ENCODE results near the gene GATAD2B. TPM values are rescaled to one million over a fixed set of nuclear protein-coding genes. Genes with fewer than 3 reads are reported as not detected.
A peak's percentile ranks its signal among the peaks of the same experiment; 100 is the strongest.

The GATAD2B gene
- total RNA-seq, 3 donors from 2014 or later (not counting 1 experiment from before 2014, with no cell fraction given): 68.1 to 91.3 (median 75.5) TPM

GRCh38 chr1:153922076-153922971 is 448 bp downstream of the GATAD2B start:
- Histone ChIP-seq H3K9me3 (ENCODE audit: control insufficient read depth, insufficient read depth, low read length) (no peaks in the 10 kb centered on the region), H3K4me3 (ENCODE audit: low read length) (peak overlapping the region; percentile 86), H3K4me1 (ENCODE audit: control insufficient read depth, insufficient read depth, low read length) (peaks cover 34% of the 10 kb centered on the region), H3K27ac (ENCODE audit: low read length) (peak overlapping the region; percentile 93), H3K36me3 (ENCODE audit: control insufficient read depth, insufficient read depth, low read length) (peaks cover 10% of the 10 kb centered on the region), H3K27me3 (ENCODE audit: control insufficient read depth, insufficient read depth, low read length) (no peaks in the 10 kb centered on the region)
- peak overlapping the region; percentile 95 for H3K4me3 Mint-ChIP-seq
- H3K4me1 Mint-ChIP-seq: peaks cover 53 to 58% of the 10 kb centered on the region in 2 donors
- H3K27ac Mint-ChIP-seq: peak overlapping the region; percentile 96 to 97
- peak; percentile 1 to 27 (median 2) for ATAC-seq
- WGBS (ENCODE audit: insufficient coverage): under 1% methylated on average over 61 of the region's 86 CpGs
- intact Hi-C loops (cut with micrococcal nuclease): loop anchor here (2.0 to 5.0 kb wide), 3 partner anchors 44 to 115 kb away; partner anchors contain the start of genes CREB3L4 and RPS27
- H3K36me3 Mint-ChIP-seq: no peaks in the 10 kb centered on the region
- no peaks in the 10 kb centered on the region for H3K9me3 Mint-ChIP-seq
- no peaks in the 10 kb centered on the region for H3K27me3 Mint-ChIP-seq (ENCODE audit: low read depth in 2 of 2)
- DNase-seq: peak in 1 of 2 donors; percentile 58
- TF ChIP-seq CTCF (IDR thresholded peaks at IDR 0.05): no peak

GRCh38 chr1:153921803-153922075 is 1.0 kb downstream of the GATAD2B start:
- Mint-ChIP-seq H3K27me3 (ENCODE audit: low read depth in 2 of 2) (no peaks in the 10 kb centered on the region), H3K27ac (peak overlapping the region; percentile 96 to 97), H3K9me3 (no peaks in the 10 kb centered on the region), H3K4me3 (peak overlapping the region; percentile 95), H3K36me3 (no peaks in the 10 kb centered on the region), H3K4me1 (peaks cover 53 to 58% of the 10 kb centered on the region in 2 donors)
- WGBS (ENCODE audit: insufficient coverage): 4% methylated on average over 10 of the region's 10 CpGs
- Histone ChIP-seq H3K9me3 (ENCODE audit: control insufficient read depth, insufficient read depth, low read length) (no peaks in the 10 kb centered on the region), H3K27ac (ENCODE audit: low read length) (peak overlapping the region; percentile 93), H3K27me3 (ENCODE audit: control insufficient read depth, insufficient read depth, low read length) (no peaks in the 10 kb centered on the region), H3K4me1 (ENCODE audit: control insufficient read depth, insufficient read depth, low read length) (peaks cover 34% of the 10 kb centered on the region), H3K4me3 (ENCODE audit: low read length) (peak overlapping the region; percentile 86), H3K36me3 (ENCODE audit: control insufficient read depth, insufficient read depth, low read length) (peaks cover 10% of the 10 kb centered on the region)
- DNase-seq (no peak), ATAC-seq (no peak)
- intact Hi-C loops (cut with micrococcal nuclease): loop anchor here (2.0 to 5.0 kb wide), 3 partner anchors 45 to 114 kb away; partner anchors contain the start of genes CREB3L4 and RPS27
- TF ChIP-seq CTCF (IDR thresholded peaks at IDR 0.05): no peak

- H3K27me3 Mint-ChIP-seq (ENCODE audit: low read depth in 2 of 2): no peaks in the 10 kb centered on the region
Measured at GRCh38 chr1:153921080-153921802, 1.5 kb downstream of the GATAD2B start.

More at GRCh38 chr1:153921080-153921802, 1.5 kb downstream of the GATAD2B start:
- Mint-ChIP-seq H3K27ac (peak overlapping the region; percentile 96 to 97), H3K4me1 (peaks cover 56 to 61% of the 10 kb centered on the region in 2 donors), H3K36me3 (no peaks in the 10 kb centered on the region), H3K9me3 (no peaks in the 10 kb centered on the region), H3K4me3 (peak overlapping the region; percentile 95)
- Histone ChIP-seq H3K4me3 (ENCODE audit: low read length) (peak overlapping the region; percentile 86), H3K27me3 (ENCODE audit: control insufficient read depth, insufficient read depth, low read length) (no peaks in the 10 kb centered on the region), H3K27ac (ENCODE audit: low read length) (peak overlapping the region; percentile 93), H3K9me3 (ENCODE audit: control insufficient read depth, insufficient read depth, low read length) (no peaks in the 10 kb centered on the region), H3K36me3 (ENCODE audit: control insufficient read depth, insufficient read depth, low read length) (peaks cover 11% of the 10 kb centered on the region), H3K4me1 (ENCODE audit: control insufficient read depth, insufficient read depth, low read length) (peaks cover 34% of the 10 kb centered on the region)
- ATAC-seq (no peak), DNase-seq (no peak)
- TF ChIP-seq CTCF (IDR thresholded peaks at IDR 0.05): no peak
- intact Hi-C loops (cut with micrococcal nuclease): loop anchor here (5.0 kb wide), 1 partner anchor 114 kb away; no protein-coding TSS in a partner anchor
- WGBS (ENCODE audit: insufficient coverage): 23% methylated on average over 3 of the region's 3 CpGs
